ENCODE data around the gene STH.
A peak's percentile ranks its signal among the peaks of the same experiment; 100 is the strongest.

STH gene

GRCh38 chr17:46028981-46029565, 30.0 kb downstream of the STH start:
- DNase-seq, result no peak

- no peak for DNase-seq
Observed at GRCh38 chr17:46029627-46030026, 30.6 kb downstream of the STH start.

GRCh38 chr17:46030752-46031151, 31.7 kb downstream of the STH start:
- DNase-seq, result no peak

DNA sequence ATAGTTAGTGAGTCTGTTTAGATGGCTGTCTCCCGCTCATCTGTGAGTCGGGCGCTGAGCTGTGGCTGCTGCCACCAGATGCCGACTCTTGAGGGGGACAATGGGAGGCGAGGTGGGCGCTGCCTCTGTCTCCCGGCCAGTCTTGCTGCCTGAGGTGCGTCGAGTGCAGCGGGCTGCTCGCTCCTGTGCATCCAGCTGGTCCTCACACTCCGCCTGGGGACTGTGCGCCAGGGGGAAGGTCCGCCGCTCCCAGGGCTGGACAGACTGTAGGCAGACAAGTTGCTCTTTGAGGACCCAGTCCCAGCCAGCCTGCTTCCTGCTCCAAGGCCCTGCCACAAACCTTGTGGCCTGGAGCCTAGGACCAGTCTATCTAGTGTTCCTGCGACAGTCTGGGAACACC, 32.4 kb downstream of the STH start:
- DNase-seq, result no peak

DNA sequence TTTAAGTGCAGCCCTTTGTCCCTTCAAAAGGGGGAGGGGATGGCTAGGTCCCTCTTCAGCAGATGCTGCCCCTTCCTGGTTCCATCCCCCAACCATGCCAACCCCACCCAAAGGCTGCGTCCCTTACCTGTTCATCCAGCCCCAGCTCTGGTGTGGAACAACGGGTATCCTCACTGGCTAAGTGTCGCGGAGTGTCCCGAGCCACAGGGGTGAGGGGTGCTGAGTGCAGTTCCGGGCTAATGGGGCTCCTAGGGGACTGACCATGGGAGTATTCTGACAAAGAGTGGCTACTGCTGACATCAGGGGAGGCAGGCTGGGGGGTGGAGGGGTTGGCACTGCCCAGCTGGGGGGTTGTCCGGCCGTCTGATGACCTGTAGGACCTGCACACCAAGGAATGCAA, 32.9 kb downstream of the STH start:
- DNase-seq, result no peak

DNA sequence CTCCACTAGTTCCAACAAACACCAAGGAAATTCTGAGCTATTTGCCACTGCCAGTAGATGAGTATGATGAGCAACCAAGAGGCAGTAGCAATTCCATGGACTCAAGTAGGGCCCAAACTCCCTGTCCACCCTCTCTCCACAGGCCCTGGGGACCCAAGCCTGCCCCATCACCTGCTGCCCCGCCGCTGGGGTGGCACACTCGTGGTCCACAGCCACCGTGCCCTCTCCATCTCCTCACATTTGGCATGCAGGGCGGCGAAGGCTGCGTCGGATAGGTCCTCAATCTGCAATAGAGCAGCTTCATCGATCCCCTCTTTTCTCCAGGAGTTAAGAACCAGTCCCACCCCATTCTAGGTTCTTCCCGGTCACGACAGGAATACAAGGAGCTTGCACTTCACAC, 33.9 kb downstream of the STH start:
- DNase-seq, result no peak

GRCh38 chr17:46033392-46033791, 34.3 kb downstream of the STH start:
- no peak for DNase-seq

- DNase-seq, result no peak
Observed at GRCh38 chr17:46035112-46035818, 36.2 kb downstream of the STH start.

- no peak for DNase-seq
Observed at GRCh38 chr17:46036491-46036890, 37.4 kb downstream of the STH start.

- no peak for DNase-seq
Observed at GRCh38 chr17:46037722-46038255, 38.7 kb downstream of the STH start.

DNA sequence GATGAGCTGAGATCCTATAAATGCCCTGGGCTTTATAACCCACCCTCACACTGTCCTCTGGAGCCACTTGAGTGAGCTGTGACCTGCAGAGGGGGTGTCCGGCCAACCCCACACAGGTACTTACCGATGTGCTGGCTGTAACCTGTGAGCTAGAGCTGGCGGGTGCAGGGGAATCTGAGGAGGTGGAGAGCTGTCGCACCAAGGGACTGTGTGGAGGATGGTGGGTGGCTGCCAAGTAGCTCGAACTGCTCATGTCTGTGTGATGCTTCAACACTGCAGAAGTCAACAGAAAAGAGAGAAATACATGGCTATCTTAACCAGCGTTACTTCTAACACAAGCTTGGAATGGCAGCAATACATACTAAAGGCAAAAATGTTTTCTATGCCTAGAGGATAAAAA, 39.4 kb downstream of the STH start:
- DNase-seq, result no peak

DNA sequence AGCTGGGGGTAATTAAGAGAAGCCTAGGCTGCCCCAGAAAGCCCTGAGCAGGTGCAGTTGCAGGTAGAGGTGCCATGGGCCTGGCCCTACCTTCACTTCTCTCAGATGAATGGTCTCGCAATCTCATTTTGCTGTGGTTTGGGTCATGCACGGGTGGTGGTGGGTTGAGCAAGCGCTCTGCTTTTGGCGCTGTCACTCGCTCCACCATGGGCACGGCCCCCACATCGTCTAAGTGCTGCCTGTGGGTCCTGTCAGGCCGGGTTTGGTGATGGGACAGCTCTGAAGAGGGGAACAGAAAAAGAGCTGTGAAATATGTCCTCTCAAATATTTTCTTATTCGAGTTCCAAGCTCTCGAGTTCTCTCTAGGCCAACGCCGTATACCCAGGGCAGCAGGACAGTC, 39.9 kb downstream of the STH start:
- DNase-seq, result no peak

- DNase-seq, result no peak
Observed at GRCh38 chr17:46039592-46040186, 40.6 kb downstream of the STH start.

- DNase-seq, result no peak
Observed at GRCh38 chr17:46042246-46042645, 43.2 kb downstream of the STH start.

GRCh38 chr17:46042925-46043324, 43.9 kb downstream of the STH start:
- no peak for DNase-seq

DNA sequence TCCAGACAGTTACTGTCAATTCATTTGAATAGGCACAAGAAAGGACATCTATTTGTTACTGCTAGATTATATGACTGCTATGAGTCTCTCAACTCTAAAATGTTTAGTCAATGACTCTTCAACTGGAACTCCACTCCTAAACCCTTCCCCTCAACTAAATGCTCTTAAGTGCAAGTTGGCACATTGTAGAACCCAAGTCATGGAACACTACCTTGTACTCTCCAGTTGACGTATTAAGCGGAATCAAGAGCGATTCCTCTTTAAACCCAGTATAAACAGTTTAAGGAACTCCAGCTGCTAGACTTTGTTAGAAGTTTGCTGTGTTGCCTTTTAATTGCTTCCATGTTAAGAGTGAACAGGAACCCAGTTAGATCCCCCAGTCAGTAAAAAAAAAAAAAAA, 44.6 kb downstream of the STH start:
- DNase-seq, result no peak

GRCh38 chr17:46044286-46044928, 45.4 kb downstream of the STH start:
- peak; percentile 73 to 94 for DNase-seq

GRCh38 chr17:46044989-46045388, 45.9 kb downstream of the STH start:
- DNase-seq, result no peak

GRCh38 chr17:46045639-46046038, 46.6 kb downstream of the STH start:
- DNase-seq, result no peak

DNA sequence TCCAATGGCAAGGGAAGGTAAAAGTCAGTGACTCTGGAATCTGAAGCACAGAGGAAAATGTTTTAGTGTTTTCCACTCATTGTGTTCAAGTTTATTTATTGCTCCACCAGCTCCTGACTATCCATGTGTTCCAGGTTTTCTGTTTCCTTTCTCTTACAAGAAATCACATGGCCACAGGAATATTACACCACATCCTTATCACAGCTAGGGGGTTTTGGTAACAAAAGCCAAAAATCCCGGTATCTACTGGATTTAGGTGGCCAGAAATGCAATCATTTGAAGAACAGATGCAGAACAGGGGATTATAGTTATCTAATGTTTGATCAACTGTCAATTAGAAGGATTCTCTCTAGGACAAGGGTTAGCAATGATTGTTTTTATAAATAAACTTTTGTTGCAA, 47.9 kb downstream of the STH start:
- DNase-seq, result no peak

- DNase-seq, result no peak
Observed at GRCh38 chr17:46047398-46047797, 48.3 kb downstream of the STH start.

DNA sequence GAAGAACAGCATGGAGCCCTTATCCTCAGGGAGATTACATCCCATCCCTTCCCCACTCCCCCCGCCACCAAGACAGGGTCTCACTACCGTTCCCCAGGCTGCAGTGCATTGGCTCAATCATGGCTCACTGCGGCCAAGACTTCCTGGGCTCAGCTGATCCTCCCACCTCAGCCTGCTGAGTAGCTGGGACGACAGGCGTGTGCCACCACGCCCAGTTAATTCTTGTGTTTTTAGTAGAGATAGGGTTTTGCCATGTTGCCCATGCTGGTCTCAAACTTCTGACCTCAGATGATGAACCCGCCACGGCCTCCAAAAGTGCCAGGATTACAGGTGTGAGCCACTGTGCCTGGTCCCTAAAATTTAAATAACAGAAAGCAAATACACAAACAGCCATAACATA, 48.8 kb downstream of the STH start:
- no peak for DNase-seq
